ENCODE measurements around the gene PWWP2A.

The PWWP2A gene

DNA sequence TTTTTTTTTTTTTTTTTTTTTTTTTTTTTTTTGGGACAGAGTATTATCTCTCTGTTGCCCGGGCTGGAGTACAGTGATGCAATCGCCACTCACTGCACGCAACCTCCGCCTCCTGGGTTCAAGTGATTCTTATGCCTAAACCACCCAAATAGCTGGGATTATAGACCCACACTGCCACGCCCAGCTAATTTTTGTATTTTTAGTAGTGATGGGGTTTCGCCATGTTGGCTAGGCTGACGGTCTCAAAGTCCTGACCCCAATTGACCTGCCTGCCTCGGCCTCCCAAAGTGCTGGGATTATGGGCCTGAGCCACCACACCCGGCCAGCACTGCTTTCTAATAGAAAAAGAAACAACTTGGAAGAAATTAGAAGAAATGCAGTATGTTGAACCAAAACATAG, 71.1 kb downstream of the PWWP2A start:
- TF ChIP-seq, protein P1, sequence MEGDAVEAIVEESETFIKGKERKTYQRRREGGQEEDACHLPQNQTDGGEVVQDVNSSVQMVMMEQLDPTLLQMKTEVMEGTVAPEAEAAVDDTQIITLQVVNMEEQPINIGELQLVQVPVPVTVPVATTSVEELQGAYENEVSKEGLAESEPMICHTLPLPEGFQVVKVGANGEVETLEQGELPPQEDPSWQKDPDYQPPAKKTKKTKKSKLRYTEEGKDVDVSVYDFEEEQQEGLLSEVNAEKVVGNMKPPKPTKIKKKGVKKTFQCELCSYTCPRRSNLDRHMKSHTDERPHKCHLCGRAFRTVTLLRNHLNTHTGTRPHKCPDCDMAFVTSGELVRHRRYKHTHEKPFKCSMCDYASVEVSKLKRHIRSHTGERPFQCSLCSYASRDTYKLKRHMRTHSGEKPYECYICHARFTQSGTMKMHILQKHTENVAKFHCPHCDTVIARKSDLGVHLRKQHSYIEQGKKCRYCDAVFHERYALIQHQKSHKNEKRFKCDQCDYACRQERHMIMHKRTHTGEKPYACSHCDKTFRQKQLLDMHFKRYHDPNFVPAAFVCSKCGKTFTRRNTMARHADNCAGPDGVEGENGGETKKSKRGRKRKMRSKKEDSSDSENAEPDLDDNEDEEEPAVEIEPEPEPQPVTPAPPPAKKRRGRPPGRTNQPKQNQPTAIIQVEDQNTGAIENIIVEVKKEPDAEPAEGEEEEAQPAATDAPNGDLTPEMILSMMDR (IDR thresholded peaks at IDR 0.05), result no peak

GRCh38 chr5:160047423-160047822, 71.8 kb downstream of the PWWP2A start:
- TF ChIP-seq, protein P1 (IDR thresholded peaks at IDR 0.05), result no peak

GRCh38 chr5:160044967-160045366, 74.3 kb downstream of the PWWP2A start:
- TF ChIP-seq, protein P1 (IDR thresholded peaks at IDR 0.05), result no peak

DNA sequence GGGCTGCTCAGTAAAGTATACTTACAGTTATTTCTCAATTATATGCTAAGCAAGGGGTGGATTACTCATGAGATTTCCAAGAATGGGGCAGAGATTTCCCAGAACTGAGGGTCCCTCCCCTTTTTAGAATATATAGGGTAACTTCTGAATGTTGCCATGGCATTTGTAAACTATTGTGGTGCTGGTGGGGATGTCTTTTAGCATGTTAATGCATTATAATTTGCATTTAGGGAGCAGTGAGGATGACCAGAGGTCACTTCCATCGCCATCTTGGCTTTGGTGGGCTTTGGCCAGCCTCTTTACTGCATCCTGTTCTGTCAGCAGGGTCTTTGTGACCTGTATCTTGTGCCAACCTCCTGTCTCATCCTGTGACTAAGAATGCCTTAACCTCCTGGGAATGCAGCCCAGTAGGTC, 74.9 kb downstream of the PWWP2A start:
- TF ChIP-seq, protein P1 (IDR thresholded peaks at IDR 0.05), result no peak

- TF ChIP-seq, protein P1 (IDR thresholded peaks at IDR 0.05), result no peak
Measured at GRCh38 chr5:160042671-160043070, 76.6 kb downstream of the PWWP2A start.

All from LNCAP (cell line).